HEK293 (cell line): Measurements from ENCODE around the gene CTSA.
A peak's percentile ranks its signal among the peaks of the same experiment; 100 is the strongest.

Experiments
- BCL11A ChIP-seq: fragments of 450-650 bp; formaldehyde crosslinking; IDR thresholded peaks from 2 replicates; pipeline ENCODE4 v1.5.1; 2016; ENCODE audit warnings: low read depth, missing biosample characterization, missing genetic modification characterization
- GFI1B ChIP-seq: fragments of 450-650 bp; formaldehyde crosslinking; IDR thresholded peaks from 2 replicates; pipeline ENCODE4 v1.5.1; 2016; ENCODE audit warnings: missing biosample characterization, missing genetic modification characterization
- KLF7 ChIP-seq: fragments of 450-650 bp; formaldehyde crosslinking; IDR thresholded peaks from 2 replicates; pipeline ENCODE4 v1.5.1; 2016; ENCODE audit warnings: missing biosample characterization, missing genetic modification characterization, borderline replicate concordance
- SCRT1 ChIP-seq: fragments of 450-650 bp; formaldehyde crosslinking; IDR thresholded peaks from 2 replicates; pipeline ENCODE4 v1.5.1; 2016; ENCODE audit warnings: missing biosample characterization, missing genetic modification characterization, borderline replicate concordance
- SP3 ChIP-seq: fragments of 450-650 bp; formaldehyde crosslinking; IDR thresholded peaks from 2 replicates; pipeline ENCODE4 v1.5.1; 2016; ENCODE audit warnings: missing biosample characterization, missing genetic modification characterization
- ZBTB21 ChIP-seq: fragments of 450-650 bp; formaldehyde crosslinking; IDR thresholded peaks from 2 replicates; pipeline ENCODE4 v1.5.1; 2017; ENCODE audit warnings: missing biosample characterization, missing genetic modification characterization
- ZEB2 ChIP-seq: fragments of 450-650 bp; formaldehyde crosslinking; IDR thresholded peaks from 2 replicates; pipeline ENCODE4 v1.5.1; 2016; ENCODE audit warnings: missing biosample characterization, missing genetic modification characterization
- ZNF121 ChIP-seq: fragments of 450-650 bp; formaldehyde crosslinking; IDR thresholded peaks from 2 replicates; pipeline ENCODE4 v1.5.1; 2016; ENCODE audit warnings: missing biosample characterization, missing genetic modification characterization
- ZNF140 ChIP-seq: fragments of 450-650 bp; formaldehyde crosslinking; IDR thresholded peaks from 2 replicates; pipeline ENCODE4 v1.5.1; 2016; ENCODE audit warnings: missing biosample characterization, missing genetic modification characterization
- ZNF157 ChIP-seq: fragments of 450-650 bp; formaldehyde crosslinking; IDR thresholded peaks from 2 replicates; pipeline ENCODE4 v1.5.1; 2016; ENCODE audit warnings: missing biosample characterization, missing genetic modification characterization
- ZNF16 ChIP-seq: fragments of 450-650 bp; formaldehyde crosslinking; IDR thresholded peaks from 2 replicates; pipeline ENCODE4 v1.5.1; 2016; ENCODE audit warnings: low read depth, missing biosample characterization, missing genetic modification characterization
- ZNF274 ChIP-seq, 2 experiments: fragments of 200-500 bp in 1 of 2; fragments of 450-650 bp in 1 of 2; sonication (Bioruptor generic) in 1 of 2; formaldehyde crosslinking in 1 of 2; IDR thresholded peaks; 2 replicates each; pipeline versions ENCODE4 v1.5.1 to v1.6.1; 2014 to 2016; ENCODE audit warnings: borderline replicate concordance in 1 of 2, inconsistent platforms in 1 of 2, low read length in 1 of 2, missing biosample characterization in 1 of 2, missing genetic modification characterization in 1 of 2
- ZNF302 ChIP-seq: fragments of 450-650 bp; formaldehyde crosslinking; IDR thresholded peaks from 2 replicates; pipeline ENCODE4 v1.5.1; 2016; ENCODE audit warnings: missing biosample characterization, missing genetic modification characterization, low read depth
- ZNF416 ChIP-seq: fragments of 450-650 bp; formaldehyde crosslinking; IDR thresholded peaks from 2 replicates; pipeline ENCODE4 v1.5.1; 2016; ENCODE audit warnings: missing biosample characterization, missing genetic modification characterization
- ZNF433 ChIP-seq: fragments of 450-650 bp; formaldehyde crosslinking; IDR thresholded peaks from 2 replicates; pipeline ENCODE4 v1.5.1; 2016; ENCODE audit warnings: missing biosample characterization, missing genetic modification characterization, low read depth
- ZNF549 ChIP-seq: fragments of 450-650 bp; IDR thresholded peaks from 2 replicates; pipeline ENCODE4 v1.5.1; 2018; ENCODE audit warnings: missing biosample characterization, missing genetic modification characterization, mild to moderate bottlenecking, inconsistent platforms, moderate library complexity
- ZNF623 ChIP-seq: fragments of 450-650 bp; formaldehyde crosslinking; IDR thresholded peaks from 2 replicates; pipeline ENCODE4 v1.5.1; 2016; ENCODE audit warnings: missing biosample characterization, missing genetic modification characterization
- ZNF670 ChIP-seq: fragments of 450-650 bp; formaldehyde crosslinking; IDR thresholded peaks from 2 replicates; pipeline ENCODE4 v1.5.1; 2016; ENCODE audit warnings: missing biosample characterization, missing genetic modification characterization, low read depth
- ZNF677 ChIP-seq: fragments of 450-650 bp; IDR thresholded peaks from 2 replicates; pipeline ENCODE4 v1.5.0; 2018; ENCODE audit warnings: missing biosample characterization, mild to moderate bottlenecking, missing genetic modification characterization, moderate library complexity
- ZNF747 ChIP-seq: fragments of 450-650 bp; formaldehyde crosslinking; IDR thresholded peaks from 2 replicates; pipeline ENCODE4 v1.5.1; 2016; ENCODE audit warnings: missing biosample characterization, missing genetic modification characterization
- TF ChIP-seq, protein P1 (sequence below): fragments of 450-650 bp; formaldehyde crosslinking; IDR thresholded peaks from 2 replicates; pipeline ENCODE4 v1.5.1; 2017; ENCODE audit warnings: missing biosample characterization, missing genetic modification characterization
- TF ChIP-seq, protein P2 (sequence below): fragments of 450-650 bp; formaldehyde crosslinking; IDR thresholded peaks from 2 replicates; pipeline ENCODE4 v1.5.1; 2016; ENCODE audit warnings: missing biosample characterization, missing genetic modification characterization
- TF ChIP-seq, protein P3 (sequence below): fragments of 450-650 bp; formaldehyde crosslinking; IDR thresholded peaks from 2 replicates; pipeline ENCODE4 v1.5.1; 2017; ENCODE audit warnings: missing biosample characterization, missing genetic modification characterization
- TF ChIP-seq, protein P4 (sequence below): fragments of 450-650 bp; formaldehyde crosslinking; IDR thresholded peaks from 2 replicates; pipeline ENCODE4 v1.5.1; 2016; ENCODE audit warnings: missing biosample characterization, missing genetic modification characterization
- TF ChIP-seq, protein P5 (sequence below): fragments of 450-650 bp; formaldehyde crosslinking; optimal IDR thresholded peaks from 2 replicates; pipeline ENCODE3; 2016; ENCODE audit warnings: missing biosample characterization, mild to moderate bottlenecking, missing genetic modification characterization
- TF ChIP-seq, protein P6 (sequence below): fragments of 450-650 bp; formaldehyde crosslinking; IDR thresholded peaks from 2 replicates; pipeline ENCODE4 v1.5.1; 2016; ENCODE audit warnings: missing biosample characterization, missing genetic modification characterization

CTSA gene

DNA sequence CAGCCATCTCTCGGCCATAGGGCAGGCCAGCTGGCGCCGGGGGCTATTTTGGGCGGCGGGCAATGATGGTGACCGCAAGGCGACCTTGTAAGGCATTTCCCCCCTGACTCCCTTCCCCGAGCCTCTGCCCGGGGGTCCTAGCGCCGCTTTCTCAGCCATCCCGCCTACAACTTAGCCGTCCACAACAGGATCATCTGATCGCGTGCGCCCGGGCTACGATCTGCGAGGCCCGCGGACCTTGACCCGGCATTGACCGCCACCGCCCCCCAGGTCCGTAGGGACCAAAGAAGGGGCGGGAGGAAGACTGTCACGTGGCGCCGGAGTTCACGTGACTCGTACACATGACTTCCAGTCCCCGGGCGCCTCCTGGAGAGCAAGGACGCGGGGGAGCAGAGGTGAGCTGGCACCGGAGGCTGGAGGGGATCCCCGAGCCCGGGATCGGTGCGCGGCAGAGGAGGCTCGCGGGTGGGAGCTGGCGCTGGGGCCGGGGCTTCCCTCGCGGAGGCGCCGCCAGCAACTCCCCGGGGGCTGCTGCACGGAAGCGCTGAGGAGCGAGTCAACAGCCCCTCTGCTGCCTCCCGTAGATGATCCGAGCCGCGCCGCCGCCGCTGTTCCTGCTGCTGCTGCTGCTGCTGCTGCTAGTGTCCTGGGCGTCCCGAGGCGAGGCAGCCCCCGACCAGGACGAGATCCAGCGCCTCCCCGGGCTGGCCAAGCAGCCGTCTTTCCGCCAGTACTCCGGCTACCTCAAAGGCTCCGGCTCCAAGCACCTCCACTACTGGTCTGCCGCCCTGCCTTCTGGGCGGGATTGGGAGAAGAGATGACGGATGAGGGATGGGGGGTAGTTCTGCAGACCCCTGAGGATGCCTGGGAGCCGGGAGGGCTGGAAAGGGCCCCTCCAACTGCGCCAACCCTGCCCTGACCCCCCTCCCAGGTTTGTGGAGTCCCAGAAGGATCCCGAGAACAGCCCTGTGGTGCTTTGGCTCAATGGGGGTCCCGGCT is at the start of gene CTSA, which contains the start of gene NEURL2 (continued):
- TF ChIP-seq ZNF433 (no peak), ZNF274 (IDR thresholded peaks at IDR 0.05; ENCODE audit: low read length) (no peak), ZNF274 (tag by site-specific recombination; IDR thresholded peaks at IDR 0.05; ENCODE audit: borderline replicate concordance) (no peak), KLF7 (tag by site-specific recombination) (peak; percentile 93), BCL11A (peak; percentile 84), ZNF16 (tag by site-specific recombination) (no peak), ZNF747 (tag by site-specific recombination) (no peak), GFI1B (tag by site-specific recombination) (no peak), ZNF677 (no peak), ZNF140 (tag by site-specific recombination) (no peak), SCRT1 (no peak; the same call in 1 of the 2 replicates), ZBTB21 (tag by site-specific recombination) (peak; percentile 69), ZNF623 (no peak), SP3 (tag by site-specific recombination) (peak; percentile 90), ZNF416 (tag by site-specific recombination) (no peak), ZEB2 (tag by site-specific recombination) (peak; percentile 90), ZNF121 (no peak), ZNF302 (tag by site-specific recombination) (no peak), ZNF157 (tag by site-specific recombination) (no peak), ZNF549 (tag by site-specific recombination) (no peak), ZNF670 (tag by site-specific recombination) (no peak)
- TF ChIP-seq, protein P1, sequence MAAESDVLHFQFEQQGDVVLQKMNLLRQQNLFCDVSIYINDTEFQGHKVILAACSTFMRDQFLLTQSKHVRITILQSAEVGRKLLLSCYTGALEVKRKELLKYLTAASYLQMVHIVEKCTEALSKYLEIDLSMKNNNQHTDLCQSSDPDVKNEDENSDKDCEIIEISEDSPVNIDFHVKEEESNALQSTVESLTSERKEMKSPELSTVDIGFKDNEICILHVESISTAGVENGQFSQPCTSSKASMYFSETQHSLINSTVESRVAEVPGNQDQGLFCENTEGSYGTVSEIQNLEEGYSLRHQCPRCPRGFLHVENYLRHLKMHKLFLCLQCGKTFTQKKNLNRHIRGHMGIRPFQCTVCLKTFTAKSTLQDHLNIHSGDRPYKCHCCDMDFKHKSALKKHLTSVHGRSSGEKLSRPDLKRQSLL (tag by site-specific recombination): no peak
- TF ChIP-seq, protein P2, sequence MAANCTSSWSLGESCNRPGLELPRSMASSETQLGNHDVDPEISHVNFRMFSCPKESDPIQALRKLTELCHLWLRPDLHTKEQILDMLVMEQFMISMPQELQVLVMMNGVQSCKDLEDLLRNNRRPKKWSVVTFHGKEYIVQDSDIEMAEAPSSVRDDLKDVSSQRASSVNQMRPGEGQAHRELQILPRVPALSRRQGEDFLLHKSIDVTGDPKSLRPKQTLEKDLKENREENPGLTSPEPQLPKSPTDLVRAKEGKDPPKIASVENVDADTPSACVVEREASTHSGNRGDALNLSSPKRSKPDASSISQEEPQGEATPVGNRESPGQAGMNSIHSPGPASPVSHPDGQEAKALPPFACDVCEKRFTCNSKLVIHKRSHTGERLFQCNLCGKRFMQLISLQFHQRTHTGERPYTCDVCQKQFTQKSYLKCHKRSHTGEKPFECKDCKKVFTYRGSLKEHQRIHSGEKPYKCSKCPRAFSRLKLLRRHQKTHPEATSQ (tag by site-specific recombination): peak; percentile 19; the same call in 1 of the 2 replicates
- TF ChIP-seq, protein P3, sequence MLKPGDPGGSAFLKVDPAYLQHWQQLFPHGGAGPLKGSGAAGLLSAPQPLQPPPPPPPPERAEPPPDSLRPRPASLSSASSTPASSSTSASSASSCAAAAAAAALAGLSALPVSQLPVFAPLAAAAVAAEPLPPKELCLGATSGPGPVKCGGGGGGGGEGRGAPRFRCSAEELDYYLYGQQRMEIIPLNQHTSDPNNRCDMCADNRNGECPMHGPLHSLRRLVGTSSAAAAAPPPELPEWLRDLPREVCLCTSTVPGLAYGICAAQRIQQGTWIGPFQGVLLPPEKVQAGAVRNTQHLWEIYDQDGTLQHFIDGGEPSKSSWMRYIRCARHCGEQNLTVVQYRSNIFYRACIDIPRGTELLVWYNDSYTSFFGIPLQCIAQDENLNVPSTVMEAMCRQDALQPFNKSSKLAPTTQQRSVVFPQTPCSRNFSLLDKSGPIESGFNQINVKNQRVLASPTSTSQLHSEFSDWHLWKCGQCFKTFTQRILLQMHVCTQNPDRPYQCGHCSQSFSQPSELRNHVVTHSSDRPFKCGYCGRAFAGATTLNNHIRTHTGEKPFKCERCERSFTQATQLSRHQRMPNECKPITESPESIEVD (tag by site-specific recombination): no peak
- TF ChIP-seq, protein P4, sequence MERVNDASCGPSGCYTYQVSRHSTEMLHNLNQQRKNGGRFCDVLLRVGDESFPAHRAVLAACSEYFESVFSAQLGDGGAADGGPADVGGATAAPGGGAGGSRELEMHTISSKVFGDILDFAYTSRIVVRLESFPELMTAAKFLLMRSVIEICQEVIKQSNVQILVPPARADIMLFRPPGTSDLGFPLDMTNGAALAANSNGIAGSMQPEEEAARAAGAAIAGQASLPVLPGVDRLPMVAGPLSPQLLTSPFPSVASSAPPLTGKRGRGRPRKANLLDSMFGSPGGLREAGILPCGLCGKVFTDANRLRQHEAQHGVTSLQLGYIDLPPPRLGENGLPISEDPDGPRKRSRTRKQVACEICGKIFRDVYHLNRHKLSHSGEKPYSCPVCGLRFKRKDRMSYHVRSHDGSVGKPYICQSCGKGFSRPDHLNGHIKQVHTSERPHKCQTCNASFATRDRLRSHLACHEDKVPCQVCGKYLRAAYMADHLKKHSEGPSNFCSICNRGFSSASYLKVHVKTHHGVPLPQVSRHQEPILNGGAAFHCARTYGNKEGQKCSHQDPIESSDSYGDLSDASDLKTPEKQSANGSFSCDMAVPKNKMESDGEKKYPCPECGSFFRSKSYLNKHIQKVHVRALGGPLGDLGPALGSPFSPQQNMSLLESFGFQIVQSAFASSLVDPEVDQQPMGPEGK (tag by site-specific recombination): peak; percentile 98
- TF ChIP-seq, protein P5, sequence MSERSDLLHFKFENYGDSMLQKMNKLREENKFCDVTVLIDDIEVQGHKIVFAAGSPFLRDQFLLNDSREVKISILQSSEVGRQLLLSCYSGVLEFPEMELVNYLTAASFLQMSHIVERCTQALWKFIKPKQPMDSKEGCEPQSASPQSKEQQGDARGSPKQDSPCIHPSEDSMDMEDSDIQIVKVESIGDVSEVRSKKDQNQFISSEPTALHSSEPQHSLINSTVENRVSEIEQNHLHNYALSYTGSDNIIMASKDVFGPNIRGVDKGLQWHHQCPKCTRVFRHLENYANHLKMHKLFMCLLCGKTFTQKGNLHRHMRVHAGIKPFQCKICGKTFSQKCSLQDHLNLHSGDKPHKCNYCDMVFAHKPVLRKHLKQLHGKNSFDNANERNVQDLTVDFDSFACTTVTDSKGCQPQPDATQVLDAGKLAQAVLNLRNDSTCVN (tag by site-specific recombination): peak; percentile 64
- TF ChIP-seq, protein P6, sequence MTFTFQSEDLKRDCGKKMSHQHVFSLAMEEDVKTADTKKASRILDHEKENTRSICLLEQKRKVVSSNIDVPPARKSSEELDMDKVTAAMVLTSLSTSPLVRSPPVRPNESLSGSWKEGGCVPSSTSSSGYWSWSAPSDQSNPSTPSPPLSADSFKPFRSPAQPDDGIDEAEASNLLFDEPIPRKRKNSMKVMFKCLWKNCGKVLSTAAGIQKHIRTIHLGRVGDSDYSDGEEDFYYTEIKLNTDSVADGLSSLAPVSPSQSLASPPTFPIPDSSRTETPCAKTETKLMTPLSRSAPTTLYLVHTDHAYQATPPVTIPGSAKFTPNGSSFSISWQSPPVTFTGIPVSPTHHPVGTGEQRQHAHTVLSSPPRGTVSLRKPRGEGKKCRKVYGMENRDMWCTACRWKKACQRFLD: peak; percentile 70; the same call in 1 of the 2 replicates
